PC-3 (cell line): Measurements from ENCODE around the gene TSPEAR. TPM values are rescaled to one million over a fixed set of nuclear protein-coding genes. Genes with fewer than 3 reads are reported as not detected.

ENCODE experiments used
- ATAC-seq: fragments of 200-7000 bp; cut with Tn5 transposase; 2 replicates; pipeline ENCODE4 v1.9.1; 2020; ENCODE audit warnings: mild to moderate bottlenecking, moderate library complexity
- BruUV-seq: library from RNA; stranded (reverse); fragments of 400-500 nt; replicated peaks from 2 replicates; lab custom pipeline; 2021; lab: Mats Ljungman, UMichigan
- CTCF ChIA-PET: fragments of 300-600 bp; sonication (Branson Sonifier 250); formaldehyde crosslinking; loops from one replicate; lab custom pipeline; 2022; ENCODE audit warnings: antibody characterized with exemption; lab: Charles Lee
- POLR2A ChIA-PET: fragments of 300-600 bp; sonication (Branson Sonifier 250); formaldehyde crosslinking; loops from one replicate; lab custom pipeline; 2022; ENCODE audit warnings: antibody characterized with exemption; ENCODE audit not compliant: unreplicated experiment; lab: Charles Lee
- DNase-seq: peaks from one replicate; pipeline ENCODE4 v3.0.0-alpha.2; 2015
- H2AFZ ChIP-seq: fragments of 300-600 bp; sonication (generic); 2 replicates; pipeline ENCODE4 v1.6.0; 2016; ENCODE audit warnings: antibody characterized with exemption, low read length
- H3F3A ChIP-seq: fragments of 300-600 bp; sonication (generic); one replicate; pipeline ENCODE4 v1.6.0; 2017; ENCODE audit warnings: antibody characterized with exemption, low read length, control low read depth, mild to moderate bottlenecking; ENCODE audit not compliant: unreplicated experiment
- H3K27ac ChIP-seq: fragments of 300-600 bp; sonication (generic); 2 replicates; pipeline ENCODE4 v1.5.1; 2016; ENCODE audit warnings: mild to moderate bottlenecking, low read length
- H3K27me3 ChIP-seq: fragments of 300-600 bp; sonication (generic); 2 replicates; pipeline ENCODE4 v1.6.1; 2016; ENCODE audit warnings: low read length, mixed read lengths
- H3K36me3 ChIP-seq: fragments of 300-600 bp; sonication (generic); 2 replicates; pipeline ENCODE4 v1.6.1; 2016; ENCODE audit warnings: low read depth, mixed run types, low read length, mixed read lengths
- H3K4me1 ChIP-seq: fragments of 300-600 bp; sonication (generic); 2 replicates; pipeline ENCODE4 v1.5.1; 2016; ENCODE audit warnings: low read length; ENCODE audit not compliant: insufficient read depth
- H3K4me2 ChIP-seq: fragments of 300-600 bp; sonication (generic); 2 replicates; pipeline ENCODE4 v1.6.0; 2016; ENCODE audit warnings: low read length
- H3K4me3 ChIP-seq: fragments of 300-600 bp; sonication (generic); 2 replicates; pipeline ENCODE4 v1.5.1; 2016; ENCODE audit warnings: mild to moderate bottlenecking, low read length, mixed read lengths
- H3K79me2 ChIP-seq: fragments of 300-600 bp; sonication (generic); 2 replicates; pipeline ENCODE4 v1.6.1; 2017; ENCODE audit warnings: low read length, mixed read lengths
- H3K9ac ChIP-seq: fragments of 300-600 bp; sonication (generic); 2 replicates; pipeline ENCODE4 v1.6.0; 2016; ENCODE audit warnings: mild to moderate bottlenecking, low read length
- H3K9me2 ChIP-seq: fragments of 300-600 bp; sonication (generic); replicated peaks from 2 replicates; pipeline ENCODE4 v1.6.1; 2016; ENCODE audit warnings: mixed run types, low read length, mixed read lengths
- H3K9me3 ChIP-seq: fragments of 300-600 bp; sonication (generic); 2 replicates; pipeline ENCODE4 v1.6.1; 2016; ENCODE audit warnings: low read length, mixed read lengths
- H4K20me1 ChIP-seq: fragments of 300-600 bp; sonication (generic); 2 replicates; pipeline ENCODE4 v1.6.1; 2016; ENCODE audit warnings: low read length, mixed read lengths
- EZH2 ChIP-seq: fragments of 300-600 bp; sonication (generic); IDR thresholded peaks from one replicate; pipeline ENCODE4 v1.6.1; 2017; ENCODE audit warnings: antibody characterized with exemption, mild to moderate bottlenecking, low read length; ENCODE audit not compliant: unreplicated experiment
- EZH2phosphoT487 ChIP-seq: fragments of 300-600 bp; sonication (generic); IDR thresholded peaks from 2 replicates; pipeline ENCODE4 v1.6.1; 2018; ENCODE audit warnings: mild to moderate bottlenecking, antibody characterized with exemption, low read length, borderline replicate concordance
- intact Hi-C: fragments of 100-400 bp; cut with micrococcal nuclease; formaldehyde crosslinking; loops from 2 replicates; pipeline ENCODE4 v1.9.0; 2023
- total RNA-seq: library from RNA; depleted of rRNA; stranded (reverse); fragments of >200 nt; gene quantifications from 2 replicates; pipeline ENCODE4 v1.2.3, GENCODE V29; 2014
- TF ChIP-seq, protein P1 (sequence below): fragments of 300-600 bp; sonication (generic); conservative IDR thresholded peaks from 2 replicates; pipeline ENCODE4 v1.5.1; 2017; ENCODE audit warnings: antibody characterized with exemption, low read depth, mild to moderate bottlenecking, low read length

Gene TSPEAR
- total RNA-seq, 1 experiment from 2014 or later, result 2.1 TPM

DNA sequence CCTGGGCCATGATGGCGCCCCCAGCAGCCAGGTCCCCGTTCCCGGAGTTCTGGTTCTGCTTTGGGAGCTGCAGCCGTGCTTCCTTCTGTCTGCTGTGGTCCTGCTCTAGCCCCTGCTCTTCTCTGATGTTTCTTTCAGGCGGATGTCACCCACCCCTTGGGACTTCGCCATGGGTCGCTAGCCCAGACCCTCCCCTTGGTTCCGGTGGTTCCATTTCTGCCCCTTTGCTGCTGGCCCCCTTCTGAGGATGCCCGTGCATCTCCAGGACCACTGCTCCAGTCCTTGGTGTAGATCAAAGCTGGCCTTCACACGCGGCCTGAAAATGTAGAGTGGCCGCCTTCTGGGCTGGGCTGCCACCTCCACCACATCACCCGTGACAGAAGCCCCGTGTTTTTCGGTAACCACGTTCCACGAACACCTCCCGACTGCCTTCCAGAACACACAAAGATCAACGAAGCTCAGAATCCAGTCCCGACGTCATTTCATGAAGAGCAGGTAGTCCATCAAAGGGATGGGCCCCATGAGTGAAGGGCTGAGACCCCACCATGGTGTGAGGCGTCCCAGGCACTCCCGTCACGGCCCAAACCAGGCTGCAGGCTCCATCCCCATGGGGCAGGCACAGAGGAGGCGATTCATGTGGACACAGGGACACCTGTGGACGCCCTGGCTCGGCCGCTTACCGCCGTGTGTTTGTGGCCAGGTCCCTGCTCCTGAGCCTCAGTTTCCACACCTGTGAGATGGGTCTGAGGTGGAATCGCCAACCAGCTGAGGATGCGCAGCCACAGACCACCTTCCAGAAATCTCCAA lies 195.8 kb downstream of the TSPEAR start:
- CTCF ChIA-PET, result no interaction called here
- TF ChIP-seq, protein P1, sequence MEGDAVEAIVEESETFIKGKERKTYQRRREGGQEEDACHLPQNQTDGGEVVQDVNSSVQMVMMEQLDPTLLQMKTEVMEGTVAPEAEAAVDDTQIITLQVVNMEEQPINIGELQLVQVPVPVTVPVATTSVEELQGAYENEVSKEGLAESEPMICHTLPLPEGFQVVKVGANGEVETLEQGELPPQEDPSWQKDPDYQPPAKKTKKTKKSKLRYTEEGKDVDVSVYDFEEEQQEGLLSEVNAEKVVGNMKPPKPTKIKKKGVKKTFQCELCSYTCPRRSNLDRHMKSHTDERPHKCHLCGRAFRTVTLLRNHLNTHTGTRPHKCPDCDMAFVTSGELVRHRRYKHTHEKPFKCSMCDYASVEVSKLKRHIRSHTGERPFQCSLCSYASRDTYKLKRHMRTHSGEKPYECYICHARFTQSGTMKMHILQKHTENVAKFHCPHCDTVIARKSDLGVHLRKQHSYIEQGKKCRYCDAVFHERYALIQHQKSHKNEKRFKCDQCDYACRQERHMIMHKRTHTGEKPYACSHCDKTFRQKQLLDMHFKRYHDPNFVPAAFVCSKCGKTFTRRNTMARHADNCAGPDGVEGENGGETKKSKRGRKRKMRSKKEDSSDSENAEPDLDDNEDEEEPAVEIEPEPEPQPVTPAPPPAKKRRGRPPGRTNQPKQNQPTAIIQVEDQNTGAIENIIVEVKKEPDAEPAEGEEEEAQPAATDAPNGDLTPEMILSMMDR, result no peak
- TF ChIP-seq EZH2phosphoT487 (no peak), EZH2 (no peak)
- POLR2A ChIA-PET, result interaction anchor here (0.6 kb wide), 1 partner anchor 250 kb away, joined by 4 read pairs; no protein-coding TSS in a partner anchor
- BruUV-seq, result no TSS peak
- H3K79me2 ChIP-seq, result no peaks in the 10 kb centered on the region
- H3K4me1 ChIP-seq, result peaks cover 4% of the 10 kb centered on the region; the same call in 1 of the 2 replicates
- no peak overlapping the region for H3K27ac ChIP-seq
- intact Hi-C loops, result no loop called here
- no peaks in the 10 kb centered on the region for H3K9me2 ChIP-seq
- ATAC-seq (no peak), DNase-seq (no peak)
- H3K4me3 ChIP-seq, result no peak overlapping the region
- H3K4me2 ChIP-seq, result no peak overlapping the region
- H3K9ac ChIP-seq, result no peak overlapping the region
- no peaks in the 10 kb centered on the region for H3K9me3 ChIP-seq
- no peaks in the 10 kb centered on the region for H3K36me3 ChIP-seq
- no peak overlapping the region for H2AFZ ChIP-seq
- H3F3A ChIP-seq, result no peaks in the 10 kb centered on the region
- no peaks in the 10 kb centered on the region for H4K20me1 ChIP-seq
- H3K27me3 ChIP-seq, result no peaks in the 10 kb centered on the region

DNA sequence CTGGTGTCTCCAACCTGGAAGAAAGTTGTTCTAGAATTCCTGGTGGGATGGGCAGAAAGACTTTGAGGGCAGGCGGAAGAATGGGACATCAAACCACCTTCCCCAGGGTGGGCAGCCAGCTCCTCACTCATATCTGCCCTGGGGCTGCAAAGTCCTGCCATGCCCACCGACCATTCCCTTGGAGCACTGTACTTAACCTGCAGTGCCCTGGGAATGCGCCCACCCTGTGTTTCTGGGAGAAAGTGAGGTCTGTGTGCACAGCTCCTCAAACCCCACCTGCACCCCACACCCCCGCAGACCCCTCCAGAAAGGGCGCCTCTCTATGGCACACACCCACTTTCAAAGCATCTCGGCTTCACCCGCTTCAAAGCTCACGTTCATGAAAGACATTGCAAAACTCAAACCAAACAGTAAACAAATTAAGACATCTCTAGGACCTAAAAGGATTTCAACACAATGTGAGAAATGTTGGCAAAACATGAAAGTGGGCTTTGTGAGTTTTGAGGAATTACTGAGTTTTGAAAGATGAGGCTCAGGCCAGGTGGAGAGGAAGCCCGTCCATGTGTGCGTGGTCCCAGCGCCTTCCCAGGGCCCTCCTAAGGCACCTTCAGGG lies 196.5 kb downstream of the TSPEAR start:
- H2AFZ ChIP-seq, result no peak overlapping the region
- DNase-seq, result no peak
- H3K9ac ChIP-seq, result no peak overlapping the region
- no peak for TF ChIP-seq EZH2phosphoT487
- no peak for TF ChIP-seq EZH2
- TF ChIP-seq, protein P1, result no peak
- H3K27me3 ChIP-seq, result no peaks in the 10 kb centered on the region
- no peaks in the 10 kb centered on the region for H3F3A ChIP-seq
- CTCF ChIA-PET, result no interaction called here
- no peak for ATAC-seq
- BruUV-seq, result no TSS peak
- intact Hi-C loops, result no loop called here
- no peaks in the 10 kb centered on the region for H3K79me2 ChIP-seq
- POLR2A ChIA-PET, result no interaction called here
- H4K20me1 ChIP-seq, result no peaks in the 10 kb centered on the region
- H3K36me3 ChIP-seq, result no peaks in the 10 kb centered on the region
- no peaks in the 10 kb centered on the region for H3K9me3 ChIP-seq
- H3K27ac ChIP-seq, result no peak overlapping the region
- H3K4me1 ChIP-seq, result peaks cover 10% of the 10 kb centered on the region; the same call in 1 of the 2 replicates
- H3K4me3 ChIP-seq, result no peak overlapping the region
- no peaks in the 10 kb centered on the region for H3K9me2 ChIP-seq
- no peak overlapping the region for H3K4me2 ChIP-seq

DNA sequence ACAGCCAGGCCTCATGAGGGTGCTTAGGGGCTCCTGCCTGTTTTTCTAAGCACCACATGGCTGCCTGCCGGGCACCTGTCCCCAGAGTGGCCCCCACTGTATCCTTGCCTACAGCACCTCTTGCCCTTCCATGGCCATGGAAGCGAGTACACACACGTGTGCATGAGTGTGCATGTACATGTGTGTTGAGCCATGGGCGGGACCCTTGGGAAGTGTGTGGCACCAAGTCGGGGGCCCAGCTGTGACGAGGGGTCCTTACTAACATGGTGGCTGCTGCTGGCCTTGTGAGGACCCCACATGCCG lies 197.2 kb downstream of the TSPEAR start:
- no peaks in the 10 kb centered on the region for H3K36me3 ChIP-seq
- no peak overlapping the region for H3K9ac ChIP-seq
- H3K27me3 ChIP-seq, result no peaks in the 10 kb centered on the region
- no peaks in the 10 kb centered on the region for H3K9me2 ChIP-seq
- ATAC-seq (no peak), DNase-seq (no peak)
- H3K27ac ChIP-seq, result no peak overlapping the region
- H2AFZ ChIP-seq, result no peak overlapping the region
- peaks cover 11% of the 10 kb centered on the region; the same call in 1 of the 2 replicates for H3K4me1 ChIP-seq
- no peaks in the 10 kb centered on the region for H4K20me1 ChIP-seq
- intact Hi-C loops, result no loop called here
- CTCF ChIA-PET, result no interaction called here
- BruUV-seq, result no TSS peak
- H3K79me2 ChIP-seq, result no peaks in the 10 kb centered on the region
- no peaks in the 10 kb centered on the region for H3K9me3 ChIP-seq
- H3F3A ChIP-seq, result no peaks in the 10 kb centered on the region
- H3K4me2 ChIP-seq, result no peak overlapping the region
- POLR2A ChIA-PET, result no interaction called here
- H3K4me3 ChIP-seq, result no peak overlapping the region
- TF ChIP-seq EZH2 (no peak), EZH2phosphoT487 (no peak)
- TF ChIP-seq, protein P1, result no peak
